Hepatocyte (in vitro differentiated cells): ENCODE results near the gene ISCU. TPM values are rescaled to one million over a fixed set of nuclear protein-coding genes. Genes with fewer than 3 reads are reported as not detected.

Experiments
- DNase-seq: peaks from one replicate; pipeline ENCODE4 v3.0.0-alpha.2; 2016; ENCODE audit warnings: low spot score
- H2AFZ ChIP-seq: fragments of 200-600 bp; sonication (generic); 2 replicates; pipeline ENCODE4 v1.6.0; 2016; ENCODE audit warnings: antibody characterized with exemption, mild to moderate bottlenecking
- H3K27ac ChIP-seq: fragments of 200-600 bp; sonication (generic); 2 replicates; pipeline ENCODE4 v1.5.1; 2016; ENCODE audit warnings: mild to moderate bottlenecking
- H3K27me3 ChIP-seq: fragments of 200-600 bp; sonication (generic); 2 replicates; pipeline ENCODE4 v1.6.1; 2016
- H3K36me3 ChIP-seq: fragments of 200-600 bp; sonication (generic); replicated peaks from 2 replicates; pipeline ENCODE4 v1.5.1; 2016; ENCODE audit warnings: low read depth; ENCODE audit not compliant: insufficient read depth
- H3K4me1 ChIP-seq: fragments of 200-600 bp; sonication (generic); 2 replicates; pipeline ENCODE4 v1.5.1; 2016; ENCODE audit warnings: mild to moderate bottlenecking, moderate library complexity; ENCODE audit not compliant: insufficient read depth
- H3K4me2 ChIP-seq: fragments of 200-600 bp; sonication (generic); 2 replicates; pipeline ENCODE4 v1.6.0; 2016
- H3K4me3 ChIP-seq: fragments of 200-600 bp; sonication (generic); 2 replicates; pipeline ENCODE4 v1.5.1; 2016; ENCODE audit warnings: mild to moderate bottlenecking
- H3K79me2 ChIP-seq: fragments of 200-600 bp; sonication (generic); 2 replicates; pipeline ENCODE4 v1.6.0; 2017; ENCODE audit warnings: mild to moderate bottlenecking
- H3K9me2 ChIP-seq: fragments of 200-600 bp; sonication (generic); replicated peaks from 2 replicates; pipeline ENCODE4 v1.6.0; 2017; ENCODE audit warnings: mild to moderate bottlenecking; ENCODE audit not compliant: insufficient read depth
- H3K9me3 ChIP-seq: fragments of 200-600 bp; sonication (generic); 2 replicates; pipeline ENCODE4 v1.5.1; 2016; ENCODE audit warnings: low read depth, mild to moderate bottlenecking
- H4K20me1 ChIP-seq: fragments of 200-600 bp; sonication (generic); 2 replicates; pipeline ENCODE4 v1.6.0; 2016; ENCODE audit warnings: mild to moderate bottlenecking; ENCODE audit not compliant: insufficient read depth, poor library complexity, severe bottlenecking
- EZH2 ChIP-seq: fragments of 200-600 bp; sonication (generic); IDR thresholded peaks from 2 replicates; pipeline ENCODE4 v1.6.1; 2016; ENCODE audit warnings: antibody characterized with exemption, mild to moderate bottlenecking, borderline replicate concordance
- EZH2phosphoT487 ChIP-seq: fragments of 200-600 bp; sonication (generic); IDR thresholded peaks from one replicate; pipeline ENCODE4 v1.6.1; 2018; ENCODE audit warnings: antibody characterized with exemption, mild to moderate bottlenecking, low read depth, moderate library complexity; ENCODE audit not compliant: unreplicated experiment, severe bottlenecking
- WGBS: methylation state at CpG from one replicate; pipeline ENCODE4 v1.1.6; 2016; ENCODE audit warnings: low lambda C conversion rate; ENCODE audit errors: missing lambda C conversion rate; 5-methylcytosine and 5-hydroxymethylcytosine counted together
- polyA plus RNA-seq: library from polyadenylated mRNA; unstranded; fragments of >200 nt; fragmentation: Nextera tagmentation; extraction: Ambion mirVana; gene quantifications from 2 replicates; pipeline ENCODE4 v1.2.1, GENCODE V29; 2016
- total RNA-seq: library from RNA; depleted of rRNA; stranded (reverse); fragments of >200 nt; gene quantifications from 2 replicates; pipeline ENCODE4 v1.2.3, GENCODE V29; 2014
- TF ChIP-seq, protein P1 (sequence below): fragments of 200-600 bp; sonication (generic); IDR thresholded peaks from 2 replicates; pipeline ENCODE4 v1.5.1; 2016; ENCODE audit warnings: antibody characterized with exemption, mild to moderate bottlenecking; ENCODE audit not compliant: poor library complexity

The ISCU gene
- total and polyA plus RNA-seq, 2 experiments from 2014 or later: 116 to 149 TPM

DNA sequence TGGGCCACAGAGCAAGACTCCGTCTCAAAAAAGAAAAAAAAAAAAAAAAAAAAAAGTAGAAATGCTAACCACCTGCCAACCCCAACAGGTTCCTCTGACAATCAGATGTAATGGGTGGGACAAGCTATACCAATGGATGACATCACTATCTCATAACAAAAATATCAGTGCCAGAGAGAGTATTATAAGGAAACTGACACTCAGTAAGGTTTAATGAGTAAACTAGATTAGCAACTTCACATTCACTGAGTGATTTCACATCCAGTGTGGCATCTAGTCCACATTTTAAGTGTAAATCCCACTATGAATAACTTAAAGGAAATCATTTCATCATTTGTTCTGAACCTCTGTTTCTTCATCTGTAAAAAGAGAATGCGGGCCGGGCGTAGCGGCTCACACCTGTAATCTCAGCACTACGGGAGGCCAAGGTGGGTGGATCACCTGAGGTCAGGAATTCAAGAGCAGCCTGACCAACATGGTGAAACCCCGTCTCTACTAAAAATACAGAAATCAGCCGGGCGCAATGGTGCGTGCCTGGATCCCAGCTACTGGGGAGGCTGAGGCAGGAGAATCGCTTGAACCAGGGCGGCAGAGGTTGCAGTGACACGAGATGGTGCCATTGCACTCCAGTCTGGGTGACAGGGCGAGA lies 3.3 kb upstream of the ISCU start:
- Histone ChIP-seq H3K36me3 (no peaks in the 10 kb centered on the region), H3K4me3 (no peak overlapping the region), H3K27ac (no peak overlapping the region), H3K4me1 (peaks cover 11% of the 10 kb centered on the region), H4K20me1 (peaks cover 43% of the 10 kb centered on the region), H3K4me2 (peak overlapping the region; percentile 89), H3K9me2 (no peaks in the 10 kb centered on the region), H2AFZ (no peak overlapping the region), H3K79me2 (peaks cover 80% of the 10 kb centered on the region), H3K27me3 (no peaks in the 10 kb centered on the region), H3K9me3 (no peaks in the 10 kb centered on the region)
- no peak for DNase-seq
- TF ChIP-seq EZH2 (no peak), EZH2phosphoT487 (no peak)
- TF ChIP-seq, protein P1, sequence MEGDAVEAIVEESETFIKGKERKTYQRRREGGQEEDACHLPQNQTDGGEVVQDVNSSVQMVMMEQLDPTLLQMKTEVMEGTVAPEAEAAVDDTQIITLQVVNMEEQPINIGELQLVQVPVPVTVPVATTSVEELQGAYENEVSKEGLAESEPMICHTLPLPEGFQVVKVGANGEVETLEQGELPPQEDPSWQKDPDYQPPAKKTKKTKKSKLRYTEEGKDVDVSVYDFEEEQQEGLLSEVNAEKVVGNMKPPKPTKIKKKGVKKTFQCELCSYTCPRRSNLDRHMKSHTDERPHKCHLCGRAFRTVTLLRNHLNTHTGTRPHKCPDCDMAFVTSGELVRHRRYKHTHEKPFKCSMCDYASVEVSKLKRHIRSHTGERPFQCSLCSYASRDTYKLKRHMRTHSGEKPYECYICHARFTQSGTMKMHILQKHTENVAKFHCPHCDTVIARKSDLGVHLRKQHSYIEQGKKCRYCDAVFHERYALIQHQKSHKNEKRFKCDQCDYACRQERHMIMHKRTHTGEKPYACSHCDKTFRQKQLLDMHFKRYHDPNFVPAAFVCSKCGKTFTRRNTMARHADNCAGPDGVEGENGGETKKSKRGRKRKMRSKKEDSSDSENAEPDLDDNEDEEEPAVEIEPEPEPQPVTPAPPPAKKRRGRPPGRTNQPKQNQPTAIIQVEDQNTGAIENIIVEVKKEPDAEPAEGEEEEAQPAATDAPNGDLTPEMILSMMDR: no peak
- WGBS: 85% methylated on average over 13 of the region's 14 CpGs

- no peak for DNase-seq
- 72% methylated on average over 3 of the region's 3 CpGs for WGBS
- peaks cover 80% of the 10 kb centered on the region for H3K79me2 ChIP-seq
- H3K9me3 ChIP-seq: no peaks in the 10 kb centered on the region
- H3K9me2 ChIP-seq: no peaks in the 10 kb centered on the region
- no peaks in the 10 kb centered on the region for H3K36me3 ChIP-seq
- no peaks in the 10 kb centered on the region for H3K27me3 ChIP-seq
- H3K4me1 ChIP-seq: peaks cover 11% of the 10 kb centered on the region
- peak overlapping the region; percentile 81 for H3K27ac ChIP-seq
- H4K20me1 ChIP-seq: peaks cover 37% of the 10 kb centered on the region
- H3K4me3 ChIP-seq: peak overlapping the region; percentile 51
- peak overlapping the region; percentile 89 for H3K4me2 ChIP-seq
- H2AFZ ChIP-seq: no peak overlapping the region
- TF ChIP-seq EZH2phosphoT487: no peak
- TF ChIP-seq EZH2: no peak
- TF ChIP-seq, protein P1: no peak
Observed at GRCh38 chr12:108559748-108560147, 2.6 kb upstream of the ISCU start.

DNA sequence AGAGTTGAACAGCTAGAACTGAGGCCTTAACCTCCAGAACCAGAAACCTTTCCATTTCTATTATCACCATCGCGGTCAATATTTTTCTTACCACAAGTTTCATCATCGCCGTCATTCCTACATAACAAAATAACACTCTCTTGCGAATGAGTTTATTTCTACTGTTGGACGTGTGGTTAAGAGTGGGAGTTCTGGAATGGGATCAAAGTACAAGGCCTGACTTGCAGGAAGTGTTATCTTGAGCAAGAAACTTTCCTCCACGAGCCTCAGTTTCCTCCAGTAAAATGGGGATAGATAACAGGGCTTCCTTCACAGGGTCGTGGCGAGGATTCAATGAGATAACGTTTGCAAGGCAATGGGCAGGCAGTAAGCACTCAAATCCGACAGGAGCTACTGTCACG lies 2.1 kb upstream of the ISCU start:
- Histone ChIP-seq H3K4me3 (peak overlapping the region; percentile 51), H3K9me2 (no peaks in the 10 kb centered on the region), H3K9me3 (no peaks in the 10 kb centered on the region), H3K27ac (peak overlapping the region; percentile 81), H3K27me3 (no peaks in the 10 kb centered on the region), H2AFZ (peak overlapping the region; percentile 65), H3K36me3 (no peaks in the 10 kb centered on the region), H3K4me2 (peak overlapping the region; percentile 89), H3K4me1 (peaks cover 11% of the 10 kb centered on the region), H3K79me2 (peaks cover 78% of the 10 kb centered on the region), H4K20me1 (peaks cover 31% of the 10 kb centered on the region)
- TF ChIP-seq, protein P1: no peak
- TF ChIP-seq EZH2phosphoT487 (no peak), EZH2 (no peak)
- DNase-seq: peak; percentile 41
- 5% methylated on average over 12 of the region's 12 CpGs for WGBS
